Stimulated activated effector memory CD8-positive, alpha-beta T cell treated with anti-CD3 and anti-CD28 coated beads, Interleukin-12 subunit alpha, Interleukin-12 subunit beta, amount 100 ng/mL, for 72 hours (primary cell): ENCODE results near the gene CYP2U1.
"Not testable (repeated sequence)": the region's sequence is repeated elsewhere in the genome, so short reads cannot be mapped to it uniquely, and the experiment has no call there.

Experiments used
- ATAC-seq: fragments of 150-1000 bp; cut with Tn5 transposase; 2 replicates; pipeline ENCODE4 v1.10.0; 2021
- DNase-seq, 2 donors: peaks; one replicate each; pipeline ENCODE4 v3.0.0; 2021 to 2022; ENCODE audit warnings: low spot score in 2 of 2
- H3K27ac Mint-ChIP-seq: one replicate; pipeline ENCODE4 v1.8.0; 2022; ENCODE audit warnings: mild to moderate bottlenecking, mixed read lengths
- H3K36me3 Mint-ChIP-seq: one replicate; pipeline ENCODE4 v1.8.0; 2022; ENCODE audit warnings: mild to moderate bottlenecking, mixed read lengths
- H3K4me1 Mint-ChIP-seq: one replicate; pipeline ENCODE4 v1.8.0; 2022; ENCODE audit warnings: mixed read lengths
- H3K4me3 Mint-ChIP-seq: one replicate; pipeline ENCODE4 v1.8.0; 2022; ENCODE audit warnings: mild to moderate bottlenecking, mixed read lengths
- H3K9me3 Mint-ChIP-seq: one replicate; pipeline ENCODE4 v1.8.0; 2022; ENCODE audit warnings: mixed read lengths

The CYP2U1 gene

DNA sequence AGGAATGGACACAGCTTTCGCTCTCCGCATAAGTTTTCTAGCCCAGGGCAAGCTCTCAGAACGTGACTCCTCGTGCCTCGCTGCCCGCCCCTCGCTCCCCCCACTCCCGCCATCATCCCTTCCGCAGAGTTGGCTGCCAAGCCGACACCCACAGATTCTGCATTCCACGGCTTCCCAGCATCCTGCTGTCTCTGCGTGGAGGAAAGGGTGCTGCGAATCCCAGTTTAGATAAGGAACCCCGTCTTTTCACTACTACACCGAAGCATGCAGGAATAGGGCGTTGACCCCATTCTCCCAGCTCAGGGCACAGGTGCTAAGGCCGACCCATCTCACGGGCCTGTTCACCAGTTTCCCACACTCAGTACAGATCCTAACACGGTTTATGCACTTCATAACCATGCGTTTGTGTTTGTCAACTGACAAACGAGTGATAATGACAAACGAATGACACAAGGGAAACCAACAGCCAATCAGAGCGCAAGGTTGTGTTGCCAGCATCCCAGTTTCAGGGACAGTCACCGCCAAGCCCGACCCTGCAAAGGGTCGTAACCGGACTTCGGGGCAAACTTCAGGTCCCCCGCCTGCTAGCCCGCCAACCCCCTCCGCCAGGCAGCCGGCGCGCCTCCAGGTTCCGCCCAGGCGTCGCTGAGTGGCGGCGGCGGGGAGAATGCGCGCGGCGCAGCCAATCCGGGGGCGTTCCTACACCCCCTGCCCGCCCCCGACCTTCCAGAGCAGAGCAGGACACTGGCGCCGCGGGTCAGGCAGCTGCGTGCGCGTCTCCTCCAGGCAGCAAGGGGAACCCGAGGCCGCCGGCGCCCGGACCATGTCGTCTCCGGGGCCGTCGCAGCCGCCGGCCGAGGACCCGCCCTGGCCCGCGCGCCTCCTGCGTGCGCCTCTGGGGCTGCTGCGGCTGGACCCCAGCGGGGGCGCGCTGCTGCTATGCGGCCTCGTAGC, at the start of gene CYP2U1:
TSS of gene CYP2U1 (plus strand) at position 729 of the 954 bp plus-strand sequence. CDS start at position 824, 95 bp downstream.
- no peaks in the 10 kb centered on the region for H3K9me3 Mint-ChIP-seq
- peak within 1 kb of the TSS; percentile 76 for H3K4me3 Mint-ChIP-seq
- peak; percentile 67 to 90 for DNase-seq
- H3K27ac Mint-ChIP-seq, result peak within 1 kb of the TSS; percentile 56
- peaks cover 5% of the 10 kb centered on the region for H3K36me3 Mint-ChIP-seq
- peaks cover 21% of the 10 kb centered on the region for H3K4me1 Mint-ChIP-seq
- ATAC-seq, result peak; percentile 92

DNA sequence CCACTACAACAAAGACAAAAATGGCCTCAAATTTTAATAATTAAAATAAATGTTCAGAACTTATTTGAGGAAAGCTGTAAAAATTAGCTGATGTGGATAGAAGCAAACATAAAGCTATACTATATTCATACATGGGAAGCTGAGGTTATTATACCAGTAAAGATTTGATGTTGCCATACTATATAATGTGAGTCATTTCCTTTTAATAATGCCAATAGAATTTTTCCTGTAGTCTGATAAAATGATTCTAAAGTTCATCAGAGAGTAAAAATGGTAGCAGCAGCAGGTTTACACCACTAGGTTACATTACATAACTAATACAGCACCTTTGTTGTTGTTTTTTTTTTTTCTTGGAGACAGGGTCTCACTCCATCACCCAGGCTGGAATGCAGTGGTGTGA, 45.5 kb upstream of the CYP2U1 start:
- H3K4me1 Mint-ChIP-seq, result no peaks in the 10 kb centered on the region
- no peak for ATAC-seq
- H3K27ac Mint-ChIP-seq, result no peak overlapping the region

DNA sequence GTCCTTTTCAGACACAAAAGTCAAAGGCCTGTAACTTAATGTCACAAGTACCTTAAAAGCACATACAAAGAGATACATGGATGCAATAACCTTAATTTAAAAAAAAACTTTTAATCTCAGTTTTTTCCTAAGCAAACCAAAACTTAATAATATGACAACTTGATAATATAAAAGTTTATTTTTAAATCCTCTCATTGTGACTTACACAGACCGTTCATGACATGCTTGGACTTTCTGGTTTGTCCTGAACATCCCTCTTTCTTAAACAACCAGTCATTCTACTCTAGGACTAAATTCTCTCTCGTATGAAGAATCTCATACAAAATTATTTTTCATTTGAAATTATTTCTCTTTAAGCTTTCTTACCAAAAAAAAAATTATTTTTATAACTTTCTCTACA, 43.1 kb upstream of the CYP2U1 start:
- Mint-ChIP-seq H3K4me3 (no peak overlapping the region), H3K4me1 (no peaks in the 10 kb centered on the region)
- DNase-seq, result no peak

More for the DNA sequence above, 45.5 kb upstream of the CYP2U1 start:
- Mint-ChIP-seq H3K4me3 (no peak overlapping the region), H3K9me3 (no peaks in the 10 kb centered on the region), H3K36me3 (no peaks in the 10 kb centered on the region)
- no peak for DNase-seq

DNA sequence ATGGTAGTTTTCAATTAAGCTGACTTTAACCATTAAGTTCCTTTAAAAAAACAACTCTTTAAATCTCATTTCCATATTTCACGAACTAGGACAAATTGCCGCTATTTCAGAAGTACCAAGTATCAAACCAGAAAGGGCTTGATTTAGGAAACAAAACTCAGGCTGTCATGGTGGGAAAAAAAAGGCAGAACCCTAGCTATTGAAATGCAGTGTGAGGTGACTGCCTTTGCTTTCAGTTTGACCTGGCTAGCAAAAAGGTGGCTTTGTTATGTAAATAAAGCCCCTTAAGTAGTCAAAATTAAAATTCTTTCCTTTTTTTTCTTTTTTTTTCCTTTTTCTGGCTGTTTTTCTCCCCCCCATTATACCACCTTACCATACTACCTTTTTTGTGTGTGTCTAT, 40.6 kb upstream of the CYP2U1 start:
- H3K27ac Mint-ChIP-seq, result no peak overlapping the region
- no peak for ATAC-seq
- no peaks in the 10 kb centered on the region for H3K36me3 Mint-ChIP-seq
- no peaks in the 10 kb centered on the region for H3K4me1 Mint-ChIP-seq
- no peaks in the 10 kb centered on the region for H3K9me3 Mint-ChIP-seq
- no peak overlapping the region for H3K4me3 Mint-ChIP-seq
- no peak for DNase-seq

More for the DNA sequence above, 43.1 kb upstream of the CYP2U1 start:
- no peaks in the 10 kb centered on the region for H3K9me3 Mint-ChIP-seq
- H3K36me3 Mint-ChIP-seq, result no peaks in the 10 kb centered on the region
- ATAC-seq, result no peak
- H3K27ac Mint-ChIP-seq, result no peak overlapping the region

DNA sequence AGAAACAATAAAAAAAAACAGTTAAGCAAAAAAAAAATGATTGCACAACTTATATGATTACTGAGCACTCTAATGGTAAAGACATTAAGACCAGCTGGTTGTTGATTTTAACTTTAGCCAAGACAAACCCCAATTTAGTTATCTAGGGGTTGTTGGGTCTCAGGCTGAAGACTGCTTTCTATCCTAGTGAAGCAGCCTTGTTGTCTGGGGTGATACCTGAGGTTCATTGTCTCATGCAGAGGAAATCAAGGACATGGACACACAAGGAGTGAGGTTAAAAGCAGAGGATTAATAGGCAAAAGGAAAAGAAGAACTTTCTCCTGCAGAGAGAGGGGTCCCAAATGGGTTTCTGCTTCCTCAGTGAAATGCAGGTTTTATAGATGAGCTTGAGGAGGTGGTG, 40.0 kb upstream of the CYP2U1 start:
- no peak overlapping the region for H3K27ac Mint-ChIP-seq
- no peaks in the 10 kb centered on the region for H3K9me3 Mint-ChIP-seq
- no peaks in the 10 kb centered on the region for H3K36me3 Mint-ChIP-seq

DNA sequence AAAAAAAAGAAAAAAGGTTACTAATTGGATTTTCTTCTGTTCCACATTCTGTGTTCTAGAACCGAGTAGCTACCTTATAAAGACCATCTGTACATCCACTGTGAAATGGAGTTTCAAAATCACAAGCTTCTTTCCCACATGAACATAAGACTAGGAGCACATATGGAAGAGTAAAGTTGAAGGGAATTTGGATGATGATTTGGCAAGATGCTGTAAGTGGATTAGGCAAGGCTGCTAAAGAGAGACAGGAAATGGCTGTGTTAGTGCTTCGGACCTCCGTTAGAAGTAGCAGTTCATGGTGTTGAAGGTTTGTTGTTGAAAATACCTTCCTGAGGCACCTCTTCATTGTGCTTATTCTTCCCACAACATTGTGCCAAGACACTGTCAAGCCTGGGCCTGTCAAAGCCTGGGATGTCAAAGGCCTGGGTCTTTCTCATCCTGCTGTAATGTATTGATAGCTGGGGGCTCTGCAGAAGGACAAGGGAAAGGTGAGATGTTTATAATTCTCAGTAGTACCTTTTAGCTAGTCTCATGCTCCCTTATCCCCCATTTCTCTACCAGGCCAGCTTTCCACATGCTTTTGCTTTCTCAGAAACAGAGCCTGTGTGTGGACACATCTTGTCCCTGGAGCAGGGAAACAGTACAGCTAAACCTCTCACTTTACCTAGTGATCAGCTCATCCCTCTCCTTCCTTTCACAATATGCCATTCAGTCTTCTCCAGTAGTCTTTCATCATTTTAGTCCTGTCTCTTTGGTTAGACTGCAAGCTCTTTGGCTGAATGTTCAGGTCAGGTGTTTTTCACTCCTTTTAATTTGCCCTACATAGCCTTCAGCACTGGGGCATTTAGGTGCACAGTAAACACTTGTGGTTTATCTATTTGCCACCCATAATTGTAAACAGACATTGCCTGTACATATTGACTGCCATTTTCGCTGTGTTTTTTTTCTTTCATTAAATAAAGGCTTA, 37.9 kb upstream of the CYP2U1 start:
- no peak overlapping the region for H3K27ac Mint-ChIP-seq
- no peak for ATAC-seq

More for the DNA sequence above, 40.0 kb upstream of the CYP2U1 start:
- Mint-ChIP-seq H3K4me1 (no peaks in the 10 kb centered on the region), H3K4me3 (no peak overlapping the region)
- DNase-seq, result no peak
- ATAC-seq, result no peak

DNA sequence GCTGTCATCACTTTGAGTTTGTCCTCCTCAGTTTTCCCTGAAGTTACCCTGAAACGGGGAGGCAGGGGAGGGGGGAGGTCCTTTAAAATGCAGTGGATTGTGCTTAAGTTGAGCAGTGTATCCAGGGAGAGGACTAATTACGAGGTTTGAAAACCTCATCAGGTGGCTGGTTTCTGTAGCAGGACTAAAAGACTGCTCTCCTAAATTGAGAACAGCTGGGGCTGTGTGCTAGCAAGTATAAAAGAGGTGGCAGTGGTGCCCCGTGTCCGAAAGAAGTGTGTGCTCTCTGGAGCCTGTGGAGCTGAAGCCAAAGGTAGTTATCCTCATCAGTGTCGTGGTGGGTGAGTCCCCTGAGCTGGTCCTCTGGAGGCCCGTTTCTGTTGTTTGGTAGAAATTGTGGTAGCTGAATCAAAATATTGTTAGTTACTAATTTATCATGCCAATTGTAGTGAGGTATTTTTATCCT, 37.2 kb upstream of the CYP2U1 start:
- no peak for ATAC-seq
- no peaks in the 10 kb centered on the region for H3K36me3 Mint-ChIP-seq
- H3K4me1 Mint-ChIP-seq, result no peaks in the 10 kb centered on the region
- no peak for DNase-seq
- H3K4me3 Mint-ChIP-seq, result no peak overlapping the region
- H3K9me3 Mint-ChIP-seq, result no peaks in the 10 kb centered on the region
- H3K27ac Mint-ChIP-seq, result no peak overlapping the region

More for the DNA sequence above, 37.9 kb upstream of the CYP2U1 start:
- H3K36me3 Mint-ChIP-seq, result no peaks in the 10 kb centered on the region
- H3K4me1 Mint-ChIP-seq, result no peaks in the 10 kb centered on the region
- no peaks in the 10 kb centered on the region for H3K9me3 Mint-ChIP-seq
- no peak for DNase-seq
- H3K4me3 Mint-ChIP-seq, result no peak overlapping the region

DNA sequence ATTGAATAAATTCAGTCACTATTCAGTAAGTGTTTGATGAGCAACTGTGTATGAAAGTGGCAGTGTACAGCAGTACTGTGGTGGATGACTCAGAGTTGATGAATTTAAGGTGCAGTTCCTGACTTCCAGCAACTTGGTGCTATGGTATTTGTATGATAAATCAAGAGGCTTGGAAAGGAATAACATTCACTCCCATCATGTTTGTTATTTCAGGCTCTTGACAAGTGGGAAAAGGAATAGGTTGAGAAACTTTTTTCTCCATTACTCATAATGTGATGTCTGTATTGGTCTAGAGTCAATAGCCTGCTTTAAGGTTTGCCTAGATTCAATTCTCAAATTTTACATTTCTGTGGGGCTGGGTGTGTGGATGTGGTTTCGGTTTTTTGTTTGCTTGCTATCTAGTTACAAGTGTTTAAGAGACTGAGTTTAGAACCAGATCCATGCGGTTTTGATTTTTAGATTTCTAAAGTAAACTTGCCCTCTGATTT, 35.1 kb upstream of the CYP2U1 start:
- H3K4me3 Mint-ChIP-seq, result no peak overlapping the region
- ATAC-seq (peak; percentile 93), DNase-seq (no peak)
- no peaks in the 10 kb centered on the region for H3K9me3 Mint-ChIP-seq
- no peak overlapping the region for H3K27ac Mint-ChIP-seq
- no peaks in the 10 kb centered on the region for H3K4me1 Mint-ChIP-seq
- H3K36me3 Mint-ChIP-seq, result no peaks in the 10 kb centered on the region

DNA sequence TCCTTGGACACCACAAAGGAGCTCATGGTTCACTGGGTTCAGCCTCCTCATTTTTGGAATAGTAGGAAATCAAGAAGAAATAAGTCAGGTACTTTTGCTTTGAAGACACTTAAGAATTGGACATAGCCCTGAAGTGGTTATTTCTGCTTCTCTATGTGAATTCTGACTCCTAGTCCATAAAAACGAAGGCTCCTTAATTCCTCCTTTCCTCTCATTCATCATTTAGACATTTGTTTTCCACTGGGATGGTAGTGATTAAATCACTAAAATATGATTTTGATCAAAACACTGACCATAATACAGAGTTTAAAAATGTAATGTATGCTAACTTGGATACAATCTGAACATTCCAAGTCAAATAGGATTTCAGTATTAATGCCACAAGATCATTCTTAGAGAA, 34.7 kb upstream of the CYP2U1 start:
- H3K4me1 Mint-ChIP-seq, result no peaks in the 10 kb centered on the region
- H3K36me3 Mint-ChIP-seq, result no peaks in the 10 kb centered on the region
- ATAC-seq, result no peak
- H3K9me3 Mint-ChIP-seq, result no peaks in the 10 kb centered on the region
- no peak overlapping the region for H3K27ac Mint-ChIP-seq
- no peak overlapping the region for H3K4me3 Mint-ChIP-seq
- no peak for DNase-seq

DNA sequence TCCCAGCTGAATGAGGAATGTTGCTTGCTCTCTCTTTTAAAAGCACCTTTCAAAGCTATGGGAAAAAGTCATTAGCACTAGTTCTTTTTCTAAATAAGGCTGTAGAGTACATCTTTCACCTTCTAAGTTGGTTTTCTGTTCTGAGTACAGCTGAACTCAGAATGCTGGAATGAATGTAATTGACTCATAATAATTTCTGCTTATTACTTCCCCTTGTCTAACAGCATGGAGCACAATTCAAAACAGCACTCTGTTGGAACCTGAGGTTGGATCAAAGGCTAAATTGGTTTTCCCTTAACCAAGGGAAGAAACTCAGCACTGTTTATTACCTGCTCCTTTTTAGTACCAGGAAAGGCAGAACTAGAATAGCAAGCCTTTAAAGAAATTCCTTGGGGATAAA, 33.5 kb upstream of the CYP2U1 start:
- Mint-ChIP-seq H3K4me3 (no peak overlapping the region), H3K9me3 (no peaks in the 10 kb centered on the region), H3K4me1 (no peaks in the 10 kb centered on the region), H3K27ac (no peak overlapping the region), H3K36me3 (no peaks in the 10 kb centered on the region)
- no peak for DNase-seq
- ATAC-seq, result peak; percentile 74

DNA sequence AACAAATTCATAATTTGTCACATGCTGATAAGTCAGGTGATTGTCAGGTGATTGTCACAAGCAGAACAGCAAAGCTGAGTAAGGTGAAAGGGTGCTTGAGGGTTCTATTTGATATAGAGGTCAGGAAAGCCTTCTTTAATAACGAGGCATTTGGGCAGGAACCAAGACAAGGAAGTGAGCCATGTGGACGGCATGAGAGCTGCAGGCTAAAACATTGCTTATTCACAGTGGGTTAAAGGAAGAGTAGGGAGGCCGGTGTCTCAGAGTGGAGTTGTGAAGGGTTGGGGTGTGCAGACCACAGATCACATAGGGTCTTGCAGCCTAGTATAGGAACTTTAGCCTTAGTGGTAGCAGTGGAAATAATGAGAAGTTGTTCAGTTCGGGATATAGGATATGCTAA, 31.3 kb upstream of the CYP2U1 start:
- H3K9me3 Mint-ChIP-seq, result peaks cover 6% of the 10 kb centered on the region
- H3K36me3 Mint-ChIP-seq, result no peaks in the 10 kb centered on the region
- H3K4me3 Mint-ChIP-seq, result no peak overlapping the region

DNA sequence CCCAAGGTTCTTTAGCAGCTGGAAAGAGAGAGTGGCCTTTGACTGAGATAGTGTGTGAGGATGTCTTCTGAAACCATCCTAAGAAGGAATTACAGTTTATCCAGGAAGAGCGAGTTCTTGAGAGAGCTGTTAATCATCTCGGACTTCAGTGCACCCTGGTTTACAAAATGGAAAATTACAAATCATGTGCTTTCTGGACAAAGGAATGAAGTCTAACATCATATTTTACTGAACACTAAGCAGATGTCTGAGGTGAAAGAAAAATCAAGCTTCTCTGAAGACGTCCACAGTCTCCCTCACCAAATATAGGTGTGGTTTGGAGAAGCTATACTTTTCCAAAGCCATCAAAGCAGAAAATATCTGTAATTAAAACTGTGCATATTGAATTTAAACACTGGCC, 30.8 kb upstream of the CYP2U1 start:
- no peaks in the 10 kb centered on the region for H3K36me3 Mint-ChIP-seq
- no peaks in the 10 kb centered on the region for H3K4me1 Mint-ChIP-seq
- no peak overlapping the region for H3K4me3 Mint-ChIP-seq
- no peak overlapping the region for H3K27ac Mint-ChIP-seq
- ATAC-seq (no peak), DNase-seq (no peak)
- H3K9me3 Mint-ChIP-seq, result peaks cover 6% of the 10 kb centered on the region

More for the DNA sequence above, 31.3 kb upstream of the CYP2U1 start:
- Mint-ChIP-seq H3K4me1 (no peaks in the 10 kb centered on the region), H3K27ac (no peak overlapping the region)
- ATAC-seq, result no peak
- no peak for DNase-seq

DNA sequence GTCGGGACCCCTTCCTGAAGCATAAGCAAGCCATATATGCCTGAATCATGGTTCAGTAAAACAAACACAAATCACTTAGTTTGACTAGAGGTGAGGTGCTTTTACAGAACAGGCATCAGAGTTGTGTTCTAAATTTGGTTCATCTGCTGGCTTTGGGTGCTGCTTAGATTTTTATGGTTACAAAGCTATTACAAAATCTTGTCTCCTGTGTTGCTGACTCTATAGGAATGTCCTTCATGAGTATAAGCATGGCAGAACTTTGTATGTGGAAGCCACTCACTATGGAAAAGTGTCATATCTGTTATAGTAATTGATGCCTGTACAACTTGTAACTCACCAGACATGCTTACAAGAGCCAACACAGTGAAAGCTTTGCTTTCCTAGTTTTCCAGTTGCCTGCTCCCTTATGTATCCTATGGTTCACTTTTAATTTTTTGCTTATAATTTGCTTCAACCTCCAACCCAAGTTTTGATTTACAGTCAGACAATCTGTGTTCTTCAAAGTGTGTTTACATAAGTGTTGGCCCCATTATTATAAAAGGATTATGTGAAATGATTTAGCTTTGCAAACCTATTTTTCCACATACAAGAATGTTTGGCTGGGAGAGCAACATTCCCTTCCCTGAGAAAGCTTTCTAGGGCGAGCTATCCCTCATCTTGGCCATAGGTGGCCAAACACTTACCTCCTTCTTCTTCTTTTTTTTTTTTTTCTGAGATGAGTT, 30.0 kb upstream of the CYP2U1 start:
- H3K27ac Mint-ChIP-seq, result no peak overlapping the region
- peaks cover 6% of the 10 kb centered on the region for H3K9me3 Mint-ChIP-seq
- ATAC-seq (no peak), DNase-seq (no peak)
- no peak overlapping the region for H3K4me3 Mint-ChIP-seq
- H3K36me3 Mint-ChIP-seq, result no peaks in the 10 kb centered on the region
- H3K4me1 Mint-ChIP-seq, result no peaks in the 10 kb centered on the region

DNA sequence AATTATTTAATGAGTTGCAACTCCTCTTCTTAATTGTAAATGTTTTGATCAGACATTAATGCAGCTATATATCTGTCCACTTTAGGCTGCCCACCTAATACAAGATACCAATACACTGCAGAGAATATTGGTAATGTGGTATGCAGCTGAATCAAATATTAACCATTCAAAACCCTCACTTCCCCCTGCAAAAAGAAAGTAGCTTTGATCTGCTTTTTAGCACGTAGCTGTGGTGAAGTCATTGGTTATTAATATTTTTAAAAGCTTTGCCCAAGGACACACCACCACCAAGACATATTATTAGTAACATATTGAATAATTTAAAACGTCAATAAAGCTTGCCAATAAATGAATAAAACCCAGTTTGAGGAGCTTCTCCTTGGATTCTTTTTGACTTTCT, 28.6 kb upstream of the CYP2U1 start:
- DNase-seq (no peak), ATAC-seq (no peak)
- Mint-ChIP-seq H3K9me3 (peaks cover 6% of the 10 kb centered on the region), H3K27ac (no peak overlapping the region), H3K4me1 (no peaks in the 10 kb centered on the region), H3K4me3 (no peak overlapping the region), H3K36me3 (no peaks in the 10 kb centered on the region)

DNA sequence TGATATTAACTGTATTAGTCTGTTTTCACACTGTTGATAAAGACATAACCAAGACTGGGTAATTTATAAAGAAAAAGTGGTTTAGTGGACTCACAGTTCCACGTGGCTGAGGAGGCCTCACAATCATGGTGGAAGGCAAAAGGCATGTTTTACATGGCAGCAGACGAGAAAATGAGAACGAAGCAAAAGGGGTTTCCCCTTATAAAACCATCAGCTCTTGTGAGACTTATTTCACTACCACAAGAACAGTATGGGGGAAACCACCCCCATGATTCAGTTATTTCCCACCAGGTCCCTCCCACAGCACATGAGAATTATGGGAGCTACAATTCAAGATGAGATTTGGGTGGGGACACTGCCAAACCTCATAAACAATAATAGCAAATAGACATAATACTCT, 26.3 kb upstream of the CYP2U1 start:
- not testable (repeated sequence) for H3K4me3 Mint-ChIP-seq, H3K27ac Mint-ChIP-seq, H3K9me3 Mint-ChIP-seq, DNase-seq, H3K36me3 Mint-ChIP-seq, H3K4me1 Mint-ChIP-seq
- ATAC-seq, result peak; percentile 24
